SU-DHL-6 (cell line): ENCODE results near the gene RNASE12.

Experiments
- CTCF ChIP-seq: fragments of 200-600 bp; sonication (generic); IDR thresholded peaks from one replicate; pipeline ENCODE4 v1.5.1; 2017; ENCODE audit warnings: antibody characterized with exemption, mild to moderate bottlenecking, low read length, moderate library complexity; ENCODE audit not compliant: insufficient read depth, poor library complexity, severe bottlenecking
- EZH2phosphoT487 ChIP-seq: fragments of 200-600 bp; sonication (generic), shearing (Covaris generic); conservative IDR thresholded peaks from 2 replicates; pipeline ENCODE4 v1.6.1; 2018; ENCODE audit warnings: mild to moderate bottlenecking, antibody characterized with exemption, low read length, moderate library complexity, mixed read lengths

- TF ChIP-seq CTCF = no peak
- no peak for TF ChIP-seq EZH2phosphoT487
Measured at GRCh38 chr14:20569066-20569465, 22.1 kb downstream of the RNASE12 start.
